ENCODE results near the gene EGLN2. TPM values are rescaled to one million over a fixed set of nuclear protein-coding genes. Genes with fewer than 3 reads are reported as not detected.

EGLN2 gene
- total and polyA plus RNA-seq, 7 donors, result 60.9 to 106 (median 97.1) TPM

GRCh38 chr19:40752257-40752781, 46.7 kb upstream of the EGLN2 start:
- H3K27me3 ChIP-seq, result no peaks in the 10 kb centered on the region
- peak overlapping the region; percentile 64 to 73 (median 71) for H3K4me3 ChIP-seq
- no peaks in the 10 kb centered on the region for H3K9me3 ChIP-seq
- no peak for TF ChIP-seq EP300 (IDR thresholded peaks at IDR 0.05)
- no peak for TF ChIP-seq CTCF (IDR thresholded peaks at IDR 0.05)
- no peak for TF ChIP-seq POLR2A (IDR thresholded peaks at IDR 0.05)
- no peak for TF ChIP-seq POLR2AphosphoS5 (IDR thresholded peaks at IDR 0.05)
- peaks cover 0 to 74% (median 56%) of the 10 kb centered on the region in 4 donors for H3K4me1 ChIP-seq
- DNase-seq, result no peak
- intact Hi-C loops (cut with DNase I), result no loop called here
- peak overlapping the region in 3 of 4 donors; percentile 86 to 96 (median 95) for H3K27ac ChIP-seq
- H3K36me3 ChIP-seq, result peaks cover 0 to 9% (median 3%) of the 10 kb centered on the region in 4 donors
- WGBS, 2 donors, result 18 to 57% methylated on average over 12 of the region's 12 CpGs

GRCh38 chr19:40754611-40755247, 44.3 kb upstream of the EGLN2 start:
- peak overlapping the region; percentile 5 to 35 (median 16) for H3K27ac ChIP-seq
- H3K27me3 ChIP-seq, result no peaks in the 10 kb centered on the region
- peaks cover 14 to 34% (median 24%) of the 10 kb centered on the region in 4 donors for H3K36me3 ChIP-seq
- no peaks in the 10 kb centered on the region for H3K9me3 ChIP-seq
- DNase-seq, result no peak
- 33 to 53% methylated on average over 9 of the region's 9 CpGs for WGBS, 2 donors
- intact Hi-C loops (cut with DNase I), result loop anchor here (2.0 kb wide), 1 partner anchor 20 kb away; the partner anchor contains the start of gene MIA
- TF ChIP-seq EP300 (IDR thresholded peaks at IDR 0.05) (no peak), POLR2AphosphoS5 (IDR thresholded peaks at IDR 0.05) (no peak), CTCF (IDR thresholded peaks at IDR 0.05) (no peak), POLR2A (IDR thresholded peaks at IDR 0.05) (no peak)
- H3K4me3 ChIP-seq, result no peak overlapping the region
- H3K4me1 ChIP-seq, result peaks cover 0 to 56% (median 47%) of the 10 kb centered on the region in 4 donors

GRCh38 chr19:40755248-40755624, 43.8 kb upstream of the EGLN2 start:
- DNase-seq, result no peak
- peaks cover 0 to 52% (median 44%) of the 10 kb centered on the region in 4 donors for H3K4me1 ChIP-seq
- TF ChIP-seq EP300 (IDR thresholded peaks at IDR 0.05) (no peak), POLR2A (IDR thresholded peaks at IDR 0.05) (no peak), CTCF (IDR thresholded peaks at IDR 0.05) (no peak), POLR2AphosphoS5 (IDR thresholded peaks at IDR 0.05) (no peak)
- intact Hi-C loops (cut with DNase I), result loop anchor here (2.0 kb wide), 1 partner anchor 20 kb away; the partner anchor contains the start of gene MIA
- H3K36me3 ChIP-seq, result peaks cover 19 to 39% (median 29%) of the 10 kb centered on the region in 4 donors
- H3K27ac ChIP-seq, result no peak overlapping the region
- H3K27me3 ChIP-seq, result no peaks in the 10 kb centered on the region
- WGBS, 2 donors, result 78% methylated on average over 3 of the region's 3 CpGs
- H3K4me3 ChIP-seq, result no peak overlapping the region
- H3K9me3 ChIP-seq, result no peaks in the 10 kb centered on the region

GRCh38 chr19:40755791-40756190, 43.2 kb upstream of the EGLN2 start:
- H3K27me3 ChIP-seq, result no peaks in the 10 kb centered on the region
- DNase-seq, result no peak
- peaks cover 21 to 44% (median 34%) of the 10 kb centered on the region in 4 donors for H3K36me3 ChIP-seq
- intact Hi-C loops (cut with DNase I), result loop anchor here (2.0 kb wide), 1 partner anchor 19 kb away; the partner anchor contains the start of gene MIA
- 95 to 96% methylated on average over 8 of the region's 8 CpGs for WGBS, 2 donors
- H3K4me1 ChIP-seq, result peaks cover 0 to 52% (median 44%) of the 10 kb centered on the region in 4 donors
- TF ChIP-seq POLR2A (IDR thresholded peaks at IDR 0.05) (no peak), CTCF (IDR thresholded peaks at IDR 0.05) (no peak), EP300 (IDR thresholded peaks at IDR 0.05) (no peak), POLR2AphosphoS5 (IDR thresholded peaks at IDR 0.05) (no peak)
- no peak overlapping the region for H3K27ac ChIP-seq
- H3K4me3 ChIP-seq, result no peak overlapping the region
- H3K9me3 ChIP-seq, result no peaks in the 10 kb centered on the region

Measured in sigmoid colon (tissue), 7 donors.